A673 (cell line): Measurements from ENCODE around the gene PRUNE2. TPM values are rescaled to one million over a fixed set of nuclear protein-coding genes. Genes with fewer than 3 reads are reported as not detected.

ENCODE experiments used
- BruUV-seq: library from RNA; stranded (reverse); fragments of 400-500 nt; replicated peaks from 2 replicates; lab custom pipeline; 2021; lab: Mats Ljungman, UMichigan
- CTCF ChIA-PET: fragments of 300-600 bp; sonication (Branson Sonifier 250); formaldehyde crosslinking; loops from one replicate; lab custom pipeline; 2022; ENCODE audit warnings: antibody characterized with exemption; lab: Charles Lee
- POLR2A ChIA-PET: fragments of 300-600 bp; sonication (Branson Sonifier 250); formaldehyde crosslinking; loops from one replicate; lab custom pipeline; 2022; ENCODE audit warnings: antibody characterized with exemption; ENCODE audit not compliant: low non-redundant PET; lab: Charles Lee
- DNase-seq: peaks from one replicate; pipeline ENCODE4 v3.0.0-alpha.2; 2015; ENCODE audit warnings: low spot score
- H3K27ac ChIP-seq: fragments of 200-600 bp; sonication (generic); 2 replicates; pipeline ENCODE4 v1.5.1; 2016; ENCODE audit warnings: mixed run types, low read depth, mild to moderate bottlenecking, mixed read lengths, antibody characterized with exemption, low read length; ENCODE audit not compliant: poor library complexity, severe bottlenecking
- H3K27me3 ChIP-seq: fragments of 200-600 bp; sonication (generic); replicated peaks from 2 replicates; pipeline ENCODE4 v1.6.1; 2017; ENCODE audit warnings: mixed run types, low read depth, mild to moderate bottlenecking, mixed read lengths, antibody characterized with exemption, low read length; ENCODE audit not compliant: insufficient read depth, poor library complexity
- H3K36me3 ChIP-seq: fragments of 200-600 bp; sonication (generic); 2 replicates; pipeline ENCODE4 v1.6.1; 2016; ENCODE audit warnings: mixed run types, mild to moderate bottlenecking, mixed read lengths, antibody characterized with exemption, low read length; ENCODE audit not compliant: insufficient read depth, poor library complexity, severe bottlenecking
- H3K4me1 ChIP-seq: fragments of 200-600 bp; sonication (generic); 2 replicates; pipeline ENCODE4 v1.6.1; 2017; ENCODE audit warnings: mixed run types, mild to moderate bottlenecking, mixed read lengths, antibody characterized with exemption, low read length; ENCODE audit not compliant: insufficient read depth, poor library complexity, severe bottlenecking
- H3K4me3 ChIP-seq: fragments of 200-600 bp; sonication (generic); 2 replicates; pipeline ENCODE4 v1.5.1; 2016; ENCODE audit warnings: low read depth, mixed run types, mild to moderate bottlenecking, mixed read lengths, low read length; ENCODE audit not compliant: poor library complexity, severe bottlenecking
- H3K9me3 ChIP-seq: fragments of 200-600 bp; sonication (generic); 2 replicates; pipeline ENCODE4 v1.6.1; 2016; ENCODE audit warnings: mixed run types, low read depth, mild to moderate bottlenecking, mixed read lengths, antibody characterized with exemption, low read length; ENCODE audit not compliant: poor library complexity, severe bottlenecking
- CTCF ChIP-seq: fragments of 300-800, 200-600 bp; sonication (generic); conservative IDR thresholded peaks from 2 replicates; pipeline ENCODE4 v1.5.1; 2017; ENCODE audit warnings: low read depth, mild to moderate bottlenecking, antibody characterized with exemption, low read length, moderate library complexity, mixed read lengths
- EZH2 ChIP-seq: fragments of 200-600 bp; sonication (generic); IDR thresholded peaks from 2 replicates; pipeline ENCODE4 v1.6.1; 2017; ENCODE audit warnings: borderline replicate concordance, low read depth, mild to moderate bottlenecking, mixed read lengths, antibody characterized with exemption, low read length; ENCODE audit not compliant: poor library complexity, severe bottlenecking
- intact Hi-C: fragments of 100-400 bp; cut with micrococcal nuclease; formaldehyde crosslinking; loops from one replicate; pipeline ENCODE4 v1.10.0; 2022; ENCODE audit not compliant: unreplicated experiment
- total RNA-seq: library from RNA; stranded (reverse); gene quantifications from 2 replicates; pipeline ENCODE4 v1.2.3, GENCODE V29; 2021

Gene PRUNE2
- total RNA-seq, 1 experiment from 2014 or later, result not detected

GRCh38 chr9:76644647-76645250, 261.2 kb downstream of the PRUNE2 start:
- Histone ChIP-seq H3K9me3 (no peaks in the 10 kb centered on the region), H3K36me3 (no peaks in the 10 kb centered on the region), H3K27me3 (peaks cover 23% of the 10 kb centered on the region), H3K27ac (no peak overlapping the region), H3K4me1 (no peaks in the 10 kb centered on the region), H3K4me3 (no peak overlapping the region)
- POLR2A ChIA-PET, result no interaction called here
- intact Hi-C loops, result loop anchor here (10.0 kb wide), 1 partner anchor 60 kb away; no protein-coding TSS in a partner anchor
- TF ChIP-seq EZH2, result no peak
- no peak for TF ChIP-seq CTCF
- BruUV-seq, result no TSS peak
- CTCF ChIA-PET, result no interaction called here
- DNase-seq, result no peak

GRCh38 chr9:76644171-76644570, 261.7 kb downstream of the PRUNE2 start:
- TF ChIP-seq CTCF, result no peak
- no peak for TF ChIP-seq EZH2
- no peaks in the 10 kb centered on the region for H3K4me1 ChIP-seq
- POLR2A ChIA-PET, result no interaction called here
- no TSS peak for BruUV-seq
- H3K4me3 ChIP-seq, result no peak overlapping the region
- no peak overlapping the region for H3K27ac ChIP-seq
- intact Hi-C loops, result loop anchor here (10.0 kb wide), 1 partner anchor 61 kb away; no protein-coding TSS in a partner anchor
- DNase-seq, result no peak
- peaks cover 23% of the 10 kb centered on the region for H3K27me3 ChIP-seq
- H3K9me3 ChIP-seq, result no peaks in the 10 kb centered on the region
- H3K36me3 ChIP-seq, result no peaks in the 10 kb centered on the region
- CTCF ChIA-PET, result no interaction called here

- intact Hi-C loops, result loop anchor here (10.0 kb wide), 1 partner anchor 61 kb away; no protein-coding TSS in a partner anchor
- no peaks in the 10 kb centered on the region for H3K4me1 ChIP-seq
- H3K9me3 ChIP-seq, result no peaks in the 10 kb centered on the region
- no peak for DNase-seq
- ChIA-PET POLR2A (no interaction called here), CTCF (no interaction called here)
- H3K4me3 ChIP-seq, result no peak overlapping the region
- H3K27me3 ChIP-seq, result peaks cover 23% of the 10 kb centered on the region
- H3K36me3 ChIP-seq, result no peaks in the 10 kb centered on the region
- TF ChIP-seq EZH2 (no peak), CTCF (no peak)
- BruUV-seq, result no TSS peak
- H3K27ac ChIP-seq, result no peak overlapping the region
Observed at GRCh38 chr9:76643399-76644117, 262.4 kb downstream of the PRUNE2 start.
